GM10847 (cell line): Measurements from ENCODE around the gene TEX52.
A peak's percentile ranks its signal among the peaks of the same experiment; 100 is the strongest.

ENCODE experiments used
- POLR2A ChIP-seq: IDR thresholded peaks from 2 replicates; pipeline ENCODE4 v1.6.1; 2011; ENCODE audit not compliant: insufficient read length; ENCODE audit errors: extremely low read depth

The TEX52 gene

GRCh38 chr12:2857021-2857431, at the start of gene TEX52:
Gene TEX52 (minus strand): TSS chr12:2857039. CDS start chr12:2857026, 13 bp downstream.
- no peak for TF ChIP-seq POLR2A

DNA sequence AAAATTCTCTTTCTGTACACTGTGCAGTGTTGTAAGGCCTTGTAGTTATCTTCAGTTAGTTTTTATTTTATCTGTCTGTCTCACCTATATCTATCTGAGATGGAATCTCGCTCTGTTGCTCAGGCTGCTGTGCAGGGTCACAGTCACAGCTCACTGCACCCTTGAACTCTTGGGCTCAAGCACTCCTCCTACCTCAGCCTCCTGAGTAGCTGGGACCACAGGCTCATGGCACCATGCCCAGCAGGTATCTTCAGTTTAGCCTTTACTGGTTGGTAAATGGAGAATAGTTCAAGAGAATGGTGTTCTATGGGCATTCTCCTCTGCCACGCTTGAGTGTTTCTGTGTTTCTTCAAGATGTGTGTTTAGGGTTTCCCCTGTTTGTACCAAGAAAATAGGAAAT, 47.4 kb upstream of the TEX52 start:
- TF ChIP-seq POLR2A: no peak

DNA sequence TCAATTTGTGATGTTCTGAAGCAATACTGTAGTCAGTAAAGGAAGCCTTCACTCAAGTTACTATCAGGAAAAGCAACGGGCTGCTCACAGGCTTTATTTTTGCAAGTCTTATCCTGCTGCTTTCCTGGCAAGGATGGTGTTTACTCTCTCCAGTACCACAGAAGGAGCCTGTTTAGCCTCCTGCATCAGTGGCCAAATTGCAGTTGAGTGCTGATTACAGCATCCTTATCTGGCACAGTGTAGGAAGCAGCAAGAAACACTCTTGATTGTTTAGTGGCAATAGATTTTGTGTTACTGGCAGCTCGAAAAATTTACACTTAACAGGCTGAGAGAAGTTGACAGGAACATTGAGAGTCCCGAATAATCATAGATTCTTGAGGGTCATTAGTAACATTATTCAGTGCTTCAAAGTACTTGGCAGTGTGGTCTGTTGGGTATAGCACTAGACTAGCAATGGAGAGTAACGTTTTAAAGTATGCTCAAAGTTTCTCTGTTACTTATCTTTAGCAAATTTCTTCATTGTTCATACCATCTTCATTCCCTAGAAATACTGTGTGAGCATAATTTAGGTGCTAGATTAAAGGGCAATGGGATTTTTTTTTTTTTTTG, 45.5 kb upstream of the TEX52 start:
- no peak for TF ChIP-seq POLR2A

DNA sequence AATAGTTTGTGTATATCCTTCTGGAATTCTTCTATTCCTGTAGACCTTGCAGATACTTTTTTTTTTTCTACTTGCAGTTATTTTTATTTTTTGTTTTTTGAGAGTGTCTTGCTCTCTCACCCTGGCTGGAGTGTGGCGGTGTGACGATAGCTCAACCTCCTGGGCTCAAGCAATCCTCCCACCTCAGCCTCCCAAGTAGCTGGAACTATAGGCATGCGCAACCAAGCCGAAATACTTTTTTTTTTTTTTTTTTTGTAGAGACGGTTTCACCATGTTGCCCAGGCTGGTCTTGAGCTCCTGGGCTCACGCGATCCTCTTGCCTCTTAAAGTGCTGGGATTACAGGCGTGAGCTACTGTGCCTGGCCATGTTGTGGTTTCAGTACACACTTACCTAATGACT, 43.8 kb upstream of the TEX52 start:
- TF ChIP-seq POLR2A: no peak

- TF ChIP-seq POLR2A: no peak
Observed at GRCh38 chr12:2897418-2897817, 40.6 kb upstream of the TEX52 start.

- no peak for TF ChIP-seq POLR2A
Observed at GRCh38 chr12:2895511-2895910, 38.7 kb upstream of the TEX52 start.

DNA sequence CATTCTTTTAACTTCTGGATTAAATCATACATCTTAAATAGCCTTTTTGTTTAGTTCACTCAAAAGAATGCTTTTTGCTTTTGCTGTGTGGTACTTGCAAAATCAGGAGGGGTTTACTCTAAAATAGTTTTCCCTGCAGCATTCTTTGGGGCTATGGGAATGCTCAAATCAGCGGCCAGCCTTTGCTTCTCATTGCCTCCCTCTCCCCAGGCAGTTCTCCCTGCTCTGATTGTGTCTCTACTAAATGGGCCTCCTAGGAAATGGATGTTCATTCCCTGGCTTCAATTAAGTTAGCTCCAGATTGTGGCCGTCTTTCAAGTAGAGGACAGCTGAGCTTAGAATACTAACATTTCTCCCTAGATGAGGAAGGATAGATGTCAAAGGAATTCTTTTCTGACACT, 38.2 kb upstream of the TEX52 start:
- no peak for TF ChIP-seq POLR2A

DNA sequence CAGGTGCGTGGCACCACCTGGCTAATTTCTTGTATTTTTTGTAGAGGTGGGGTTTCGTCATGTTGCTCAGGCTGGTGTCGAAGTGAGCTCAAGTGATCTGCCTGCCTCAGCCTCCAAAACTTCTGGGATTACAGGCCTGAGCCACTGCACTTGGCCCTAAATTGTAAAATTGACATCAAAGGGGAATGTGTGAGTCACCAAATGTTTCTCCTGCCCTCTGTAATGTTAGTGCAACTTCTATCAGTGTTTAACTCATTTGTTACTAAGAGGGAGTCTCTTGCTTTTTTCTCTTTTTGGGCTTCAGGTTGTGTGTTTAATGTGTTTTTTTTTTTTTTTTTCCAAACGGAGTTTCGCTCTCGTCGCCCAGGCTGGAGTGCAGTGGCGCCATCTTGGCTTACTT, 36.2 kb upstream of the TEX52 start:
- TF ChIP-seq POLR2A: no peak

GRCh38 chr12:2892246-2892645, 35.4 kb upstream of the TEX52 start:
- TF ChIP-seq POLR2A: no peak

DNA sequence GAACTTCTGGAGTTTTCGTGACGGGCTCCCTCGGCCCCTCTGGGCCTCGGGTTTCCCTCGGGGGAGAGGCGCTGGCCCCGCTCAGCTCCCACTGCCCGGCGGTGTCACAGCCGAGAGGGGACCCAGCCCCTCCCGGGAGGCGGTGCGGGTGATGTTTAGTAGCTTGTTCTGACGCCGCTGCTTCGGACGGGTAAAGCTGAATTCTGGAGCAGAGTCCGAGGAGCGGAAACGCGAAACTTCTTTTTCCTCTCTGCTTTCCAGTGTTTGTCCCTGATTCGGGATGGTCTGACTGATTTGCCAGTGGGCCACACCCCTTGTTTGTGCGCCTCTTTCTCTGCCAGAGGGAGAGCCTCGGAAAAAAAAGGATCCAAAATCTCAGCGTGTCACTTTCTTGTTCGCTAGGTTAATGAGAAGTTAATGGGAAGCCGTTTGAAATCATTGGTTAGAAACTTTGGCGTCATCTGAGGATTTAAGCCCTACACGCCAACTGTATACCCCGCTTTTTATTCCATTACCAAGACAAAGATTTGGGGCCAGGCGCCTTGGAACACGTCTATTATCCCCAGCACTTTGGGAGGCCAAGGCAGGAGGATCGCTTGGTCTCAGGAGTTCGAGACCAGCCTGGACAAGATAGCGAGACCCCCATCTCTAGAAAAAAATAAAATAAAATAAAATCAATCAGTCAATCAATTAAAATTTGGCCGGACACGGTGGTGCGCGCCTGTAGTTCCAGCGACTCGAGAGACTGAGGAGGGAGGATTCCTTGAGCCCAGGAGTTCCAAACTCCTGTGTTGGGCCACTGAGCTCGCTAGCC, 34.6 kb upstream of the TEX52 start:
- TF ChIP-seq POLR2A: no peak

- peak; percentile 39 for TF ChIP-seq POLR2A
Observed at GRCh38 chr12:2890388-2891239, 33.8 kb upstream of the TEX52 start, which contains the start of gene TULP3. Gene TULP3 (plus strand): TSS chr12:2890891. CDS start chr12:2890948, 57 bp downstream.

GRCh38 chr12:2890001-2890387, 33.2 kb upstream of the TEX52 start:
- TF ChIP-seq POLR2A: no peak

DNA sequence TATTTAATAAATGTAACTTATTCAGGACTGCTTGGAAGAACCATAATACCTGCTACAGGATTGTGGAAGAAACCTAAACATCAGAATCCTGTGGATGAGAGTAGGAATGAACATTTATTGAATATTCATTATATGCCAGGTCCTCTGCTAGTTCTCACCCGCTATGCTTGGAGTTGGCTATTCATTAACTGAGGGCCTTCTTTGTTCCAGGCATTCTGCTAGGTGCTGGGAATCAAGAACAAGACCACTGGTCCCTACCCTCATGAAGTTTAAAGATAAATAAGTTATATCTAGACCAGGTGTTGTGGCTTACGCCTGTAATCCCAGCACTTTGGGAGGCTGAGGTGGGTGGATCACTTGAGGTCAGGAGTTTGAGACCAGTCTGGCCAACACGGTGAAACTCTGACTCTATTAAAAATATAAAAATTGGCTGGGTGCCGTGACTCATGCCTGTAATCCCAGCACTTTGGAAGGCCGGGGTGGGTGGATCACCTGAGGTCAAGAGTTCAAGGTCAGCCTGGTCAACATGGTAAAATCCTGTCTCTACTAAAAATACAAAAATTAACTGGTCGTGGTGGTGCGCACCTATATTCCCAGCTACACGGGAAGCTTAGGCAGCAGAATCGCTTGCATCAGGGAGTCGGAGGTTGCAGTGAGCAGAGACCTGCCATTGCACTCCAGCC, 30.1 kb upstream of the TEX52 start:
- no peak for TF ChIP-seq POLR2A

- no peak for TF ChIP-seq POLR2A
Observed at GRCh38 chr12:2884810-2885209, 28.0 kb upstream of the TEX52 start.

- no peak for TF ChIP-seq POLR2A
Observed at GRCh38 chr12:2879853-2880252, 23.0 kb upstream of the TEX52 start.
